Large intestine (tissue), 3 donors: ENCODE data around the gene SOX1. TPM values are rescaled to one million over a fixed set of nuclear protein-coding genes. Genes with fewer than 3 reads are reported as not detected.

Experiments
- DNase-seq, 2 donors: peaks; one replicate each; pipeline versions ENCODE4 v3.0.0 to v3.0.0-alpha.2; 2013
- H3K27ac ChIP-seq: one replicate; pipeline ENCODE4 v1.5.1; 2013; ENCODE audit warnings: low read length
- H3K27me3 ChIP-seq: 2 replicates; pipeline ENCODE4 v1.6.1; 2013; ENCODE audit warnings: low read length; ENCODE audit not compliant: control insufficient read depth, insufficient read depth
- H3K36me3 ChIP-seq: 2 replicates; pipeline ENCODE4 v1.6.1; 2013; ENCODE audit warnings: low read length; ENCODE audit not compliant: control insufficient read depth, insufficient read depth
- H3K4me1 ChIP-seq: one replicate; pipeline ENCODE4 v1.6.1; 2013; ENCODE audit warnings: low read length; ENCODE audit not compliant: control insufficient read depth, insufficient read depth
- H3K4me3 ChIP-seq: one replicate; pipeline ENCODE4 v1.5.1; 2013; ENCODE audit warnings: low read length
- H3K9me3 ChIP-seq: one replicate; pipeline ENCODE4 v1.6.1; 2013; ENCODE audit warnings: mild to moderate bottlenecking, low read depth, low read length, moderate library complexity; ENCODE audit not compliant: control insufficient read depth
- WGBS: methylation state at CpG from one replicate; pipeline ENCODE4 v1.1.5; 2013; ENCODE audit warnings: low lambda C conversion rate; ENCODE audit not compliant: insufficient coverage; 5-methylcytosine and 5-hydroxymethylcytosine counted together
- polyA plus RNA-seq: library from polyadenylated mRNA; unstranded; fragments of 120-200 nt; gene quantifications from one replicate; pipeline ENCODE4 v1.2.1, GENCODE V29; 2013

The SOX1 gene
- polyA plus RNA-seq, 1 donor: 0.06 TPM

- Histone ChIP-seq H3K27ac (no peak overlapping the region), H3K36me3 (no peaks in the 10 kb centered on the region), H3K4me3 (no peak overlapping the region), H3K27me3 (peaks cover 55% of the 10 kb centered on the region), H3K9me3 (peaks cover 4% of the 10 kb centered on the region), H3K4me1 (peaks cover 12% of the 10 kb centered on the region)
- WGBS: no CpG with 5 or more reads among the region's 20 CpGs
- DNase-seq: no peak
Measured at GRCh38 chr13:112115403-112116091, 48.6 kb downstream of the SOX1 start.

GRCh38 chr13:112116187-112116950 is 49.4 kb downstream of the SOX1 start:
- H3K4me3 ChIP-seq: no peak overlapping the region
- no peak overlapping the region for H3K27ac ChIP-seq
- peaks cover 53% of the 10 kb centered on the region for H3K27me3 ChIP-seq
- H3K4me1 ChIP-seq: peaks cover 12% of the 10 kb centered on the region
- no peak for DNase-seq
- WGBS: 83% methylated on average over 2 of the region's 22 CpGs
- no peaks in the 10 kb centered on the region for H3K36me3 ChIP-seq
- peaks cover 4% of the 10 kb centered on the region for H3K9me3 ChIP-seq

GRCh38 chr13:112117258-112117954 is 50.5 kb downstream of the SOX1 start:
- peaks cover 45% of the 10 kb centered on the region for H3K27me3 ChIP-seq

GRCh38 chr13:112117955-112118302 is 51.0 kb downstream of the SOX1 start:
- Histone ChIP-seq H3K36me3 (no peaks in the 10 kb centered on the region), H3K27ac (no peak overlapping the region), H3K27me3 (peaks cover 45% of the 10 kb centered on the region), H3K9me3 (peaks cover 2% of the 10 kb centered on the region), H3K4me3 (no peak overlapping the region), H3K4me1 (peaks cover 12% of the 10 kb centered on the region)
- no peak for DNase-seq
- no CpG with 5 or more reads among the region's 18 CpGs for WGBS

More at GRCh38 chr13:112117258-112117954, 50.5 kb downstream of the SOX1 start:
- DNase-seq: no peak
- Histone ChIP-seq H3K4me1 (peaks cover 12% of the 10 kb centered on the region), H3K36me3 (no peaks in the 10 kb centered on the region), H3K9me3 (peaks cover 4% of the 10 kb centered on the region), H3K4me3 (no peak overlapping the region), H3K27ac (no peak overlapping the region)
- WGBS: no CpG with 5 or more reads among the region's 14 CpGs

- H3K27me3 ChIP-seq: peaks cover 45% of the 10 kb centered on the region
- H3K4me3 ChIP-seq: no peak overlapping the region
- H3K9me3 ChIP-seq: peaks cover 2% of the 10 kb centered on the region
- DNase-seq: no peak
- peaks cover 10% of the 10 kb centered on the region for H3K4me1 ChIP-seq
- no CpG with 5 or more reads among the region's 23 CpGs for WGBS
- H3K27ac ChIP-seq: no peak overlapping the region
- H3K36me3 ChIP-seq: no peaks in the 10 kb centered on the region
Measured at GRCh38 chr13:112118451-112119064, 51.6 kb downstream of the SOX1 start.

GRCh38 chr13:112119192-112120030 is 52.5 kb downstream of the SOX1 start:
- Histone ChIP-seq H3K9me3 (peaks cover 2% of the 10 kb centered on the region), H3K36me3 (no peaks in the 10 kb centered on the region), H3K27me3 (peaks cover 47% of the 10 kb centered on the region), H3K4me1 (peaks cover 2% of the 10 kb centered on the region), H3K4me3 (no peak overlapping the region), H3K27ac (no peak overlapping the region)
- WGBS: no CpG with 5 or more reads among the region's 14 CpGs
- DNase-seq: no peak

- WGBS: 67% methylated on average over 5 of the region's 5 CpGs
- Histone ChIP-seq H3K36me3 (no peaks in the 10 kb centered on the region), H3K4me1 (no peaks in the 10 kb centered on the region), H3K27ac (no peak overlapping the region), H3K9me3 (peaks cover 2% of the 10 kb centered on the region), H3K4me3 (no peak overlapping the region), H3K27me3 (peaks cover 46% of the 10 kb centered on the region)
- DNase-seq: no peak
Measured at GRCh38 chr13:112120031-112120373, 53.1 kb downstream of the SOX1 start.
